PC-9 (cell line): ENCODE measurements around the gene PCDHGC3. TPM values are rescaled to one million over a fixed set of nuclear protein-coding genes. Genes with fewer than 3 reads are reported as not detected.

ENCODE experiments used
- BruUV-seq: library from RNA; stranded (reverse); fragments of 400-500 nt; replicated peaks from 2 replicates; lab custom pipeline; 2021; lab: Mats Ljungman, UMichigan
- CTCF ChIA-PET: fragments of 300-600 bp; sonication (Branson Sonifier 250); formaldehyde crosslinking; loops from one replicate; lab custom pipeline; 2022; ENCODE audit warnings: antibody characterized with exemption; lab: Charles Lee
- POLR2A ChIA-PET: fragments of 300-600 bp; sonication (Branson Sonifier 250); formaldehyde crosslinking; loops from one replicate; lab custom pipeline; 2022; ENCODE audit warnings: antibody characterized with exemption; ENCODE audit not compliant: unreplicated experiment; lab: Charles Lee
- DNase-seq, 2 experiments: peaks; one replicate each; pipeline versions ENCODE4 v3.0.0 to v3.0.0-alpha.2; 2015 to 2022; ENCODE audit warnings: mixed read lengths in 1 of 2
- H2AFZ ChIP-seq: fragments of 200-600 bp; sonication (generic); 2 replicates; pipeline ENCODE4 v1.8.1; 2017; ENCODE audit warnings: antibody characterized with exemption
- H3F3A ChIP-seq: fragments of 200-600 bp; sonication (generic); 2 replicates; pipeline ENCODE4 v1.8.1; 2017; ENCODE audit warnings: antibody characterized with exemption, mild to moderate bottlenecking, low read depth; ENCODE audit not compliant: insufficient read depth
- H3K27ac ChIP-seq: fragments of 200-600 bp; sonication (generic); 2 replicates; pipeline ENCODE4 v1.6.1; 2016; ENCODE audit warnings: mixed run types
- H3K27me3 ChIP-seq: fragments of 200-600 bp; sonication (generic); 2 replicates; pipeline ENCODE4 v1.6.1; 2016; ENCODE audit warnings: low read depth, mixed run types; ENCODE audit not compliant: insufficient read depth
- H3K36me3 ChIP-seq: fragments of 200-600 bp; sonication (generic); 2 replicates; pipeline ENCODE4 v1.6.1; 2016; ENCODE audit warnings: low read depth, mixed run types
- H3K4me1 ChIP-seq: fragments of 200-600 bp; sonication (generic); replicated peaks from 2 replicates; pipeline ENCODE4 v1.6.1; 2016; ENCODE audit warnings: mixed run types; ENCODE audit not compliant: insufficient read depth
- H3K4me2 ChIP-seq: fragments of 200-600 bp; sonication (generic); 2 replicates; pipeline ENCODE4 v1.6.1; 2017; ENCODE audit warnings: mixed run types
- H3K4me3 ChIP-seq: fragments of 200-600 bp; sonication (generic); 2 replicates; pipeline ENCODE4 v1.6.1; 2016; ENCODE audit warnings: mixed run types
- H3K79me2 ChIP-seq: fragments of 200-600 bp; sonication (generic); 2 replicates; pipeline ENCODE4 v1.6.1; 2017; ENCODE audit warnings: low read depth, mixed run types
- H3K9me2 ChIP-seq: fragments of 200-600 bp; sonication (generic); 2 replicates; pipeline ENCODE4 v1.8.1; 2017; ENCODE audit warnings: mild to moderate bottlenecking; ENCODE audit not compliant: insufficient read depth
- H3K9me3 ChIP-seq: fragments of 200-600 bp; sonication (generic); 2 replicates; pipeline ENCODE4 v1.8.1; 2016; ENCODE audit warnings: low read depth; ENCODE audit not compliant: insufficient read depth
- H4K20me1 ChIP-seq: fragments of 200-600 bp; sonication (generic); 2 replicates; pipeline ENCODE4 v1.8.1; 2017; ENCODE audit not compliant: insufficient read depth
- CTCF ChIP-seq: fragments of 200-600 bp; sonication (generic); conservative IDR thresholded peaks from 2 replicates; pipeline ENCODE4 v1.6.1; 2017; ENCODE audit warnings: mixed run types, antibody characterized with exemption, mild to moderate bottlenecking, moderate library complexity
- EZH2 ChIP-seq: fragments of 200-600 bp; sonication (generic); IDR thresholded peaks from 2 replicates; pipeline ENCODE4 v1.8.0; 2017; ENCODE audit warnings: antibody characterized with exemption, low read depth
- intact Hi-C: fragments of 100-400 bp; cut with micrococcal nuclease; formaldehyde crosslinking; loops from one replicate; pipeline ENCODE4 v1.10.0; 2022; ENCODE audit not compliant: unreplicated experiment
- total RNA-seq: library from RNA; stranded (reverse); gene quantifications from 2 replicates; pipeline ENCODE4 v1.2.3, GENCODE V29; 2021

Gene PCDHGC3
- total RNA-seq, 1 experiment from 2014 or later, result 0.50 TPM

- no peak overlapping the region for H3K4me2 ChIP-seq
- BruUV-seq, result no TSS peak
- peaks cover 24% of the 10 kb centered on the region for H3K4me1 ChIP-seq
- H3K27ac ChIP-seq, result no peak overlapping the region
- no peaks in the 10 kb centered on the region for H3K9me3 ChIP-seq
- H4K20me1 ChIP-seq, result no peaks in the 10 kb centered on the region
- no peak overlapping the region for H2AFZ ChIP-seq
- H3K9me2 ChIP-seq, result no peaks in the 10 kb centered on the region
- no peak overlapping the region for H3K4me3 ChIP-seq
- ChIA-PET POLR2A (no interaction called here), CTCF (no interaction called here)
- intact Hi-C loops, result no loop called here
- peaks cover 28% of the 10 kb centered on the region; the same call in 1 of the 2 replicates for H3F3A ChIP-seq
- DNase-seq, result no peak
- TF ChIP-seq EZH2 (no peak), CTCF (no peak)
- peaks cover 2% of the 10 kb centered on the region; the same call in 1 of the 2 replicates for H3K36me3 ChIP-seq
- no peaks in the 10 kb centered on the region for H3K27me3 ChIP-seq
- no peaks in the 10 kb centered on the region for H3K79me2 ChIP-seq
Observed at GRCh38 chr5:141511771-141512325, 36.1 kb downstream of the PCDHGC3 start.

GRCh38 chr5:141512390-141512910, 36.7 kb downstream of the PCDHGC3 start:
- Histone ChIP-seq H3K79me2 (no peaks in the 10 kb centered on the region), H3F3A (peaks cover 28% of the 10 kb centered on the region; the same call in 1 of the 2 replicates), H3K27ac (no peak overlapping the region), H3K4me3 (no peak overlapping the region), H3K9me3 (no peaks in the 10 kb centered on the region), H3K27me3 (no peaks in the 10 kb centered on the region), H3K36me3 (peaks cover 8% of the 10 kb centered on the region; the same call in 1 of the 2 replicates), H4K20me1 (no peaks in the 10 kb centered on the region), H3K4me2 (no peak overlapping the region), H2AFZ (no peak overlapping the region), H3K9me2 (no peaks in the 10 kb centered on the region), H3K4me1 (peaks cover 24% of the 10 kb centered on the region)
- ChIA-PET POLR2A (no interaction called here), CTCF (interaction anchor here (0.7 kb wide), 1 partner anchor 12 kb away, joined by 3 read pairs; no protein-coding TSS in a partner anchor)
- peak in 1 of 2 experiments; percentile 20 for DNase-seq
- no peak for TF ChIP-seq EZH2
- TF ChIP-seq CTCF, result peak; percentile 74
- no TSS peak for BruUV-seq
- intact Hi-C loops, result no loop called here

DNA sequence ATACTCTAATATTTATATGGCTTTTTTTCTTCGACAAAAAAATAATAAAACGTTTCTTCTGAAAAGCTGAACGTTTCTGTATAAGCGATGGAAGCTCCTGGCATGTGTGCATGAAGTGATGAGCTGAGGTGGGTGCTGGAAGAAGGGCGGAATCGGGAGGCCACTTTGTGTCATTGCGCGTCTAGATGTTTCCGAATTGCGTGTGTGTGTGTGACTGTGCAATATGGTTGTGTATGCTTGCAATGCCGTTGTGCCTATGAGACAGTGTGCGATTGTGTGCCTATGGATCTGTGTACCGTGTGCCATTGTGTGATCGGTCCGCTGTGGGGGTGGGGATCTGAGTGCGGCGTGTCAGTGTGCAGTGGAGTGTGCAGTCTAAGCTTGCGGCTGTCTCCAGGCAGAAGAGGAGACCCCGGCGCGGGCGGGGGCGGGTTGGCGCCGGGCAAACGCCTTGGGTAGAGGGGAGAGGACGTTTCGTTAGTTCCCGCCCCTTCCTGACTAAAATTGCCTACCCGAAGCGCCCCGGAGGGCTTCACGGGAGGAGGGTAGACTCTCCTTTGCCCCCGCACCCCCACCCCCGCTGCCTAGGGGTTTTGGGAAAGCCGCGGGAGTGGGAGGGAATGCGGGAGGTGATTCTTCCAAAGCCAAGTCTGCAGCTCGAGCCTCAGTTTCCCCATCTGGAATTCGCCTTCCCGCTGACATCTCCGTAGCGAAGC, 37.3 kb downstream of the PCDHGC3 start:
- Histone ChIP-seq H3K4me1 (peaks cover 22% of the 10 kb centered on the region), H3K9me3 (no peaks in the 10 kb centered on the region), H3F3A (peaks cover 28% of the 10 kb centered on the region; the same call in 1 of the 2 replicates), H2AFZ (no peak overlapping the region), H3K27ac (no peak overlapping the region), H3K4me2 (no peak overlapping the region), H3K9me2 (no peaks in the 10 kb centered on the region), H4K20me1 (no peaks in the 10 kb centered on the region), H3K4me3 (no peak overlapping the region), H3K27me3 (no peaks in the 10 kb centered on the region), H3K36me3 (peaks cover 9% of the 10 kb centered on the region; the same call in 1 of the 2 replicates), H3K79me2 (no peaks in the 10 kb centered on the region)
- intact Hi-C loops, result no loop called here
- no TSS peak for BruUV-seq
- no peak for DNase-seq
- CTCF ChIA-PET, result interaction anchor here (0.7 to 1.2 kb wide), 2 partner anchors 11 to 34 kb away, joined by 3 read pairs; no protein-coding TSS in a partner anchor
- POLR2A ChIA-PET, result no interaction called here
- TF ChIP-seq EZH2 (no peak), CTCF (no peak)
